Thyroid gland (tissue), 4 donors: ENCODE measurements around the gene TBL1XR1.

Source experiments
- POLR2A ChIP-seq, 2 donors: fragments of 450-650 bp; IDR thresholded peaks; one replicate each; pipeline ENCODE4 v1.6.1; 2017; ENCODE audit warnings: antibody characterized with exemption in 2 of 2, mild to moderate bottlenecking in 2 of 2, moderate library complexity in 1 of 2
- TF ChIP-seq, protein P1 (sequence below), 6 experiments: fragments of 200-600 bp in 3 of 6; fragments of 450-650 bp in 3 of 6; sonication (generic) in 3 of 6; IDR thresholded peaks; one replicate each; pipeline ENCODE4 v1.5.1; 2016 to 2019; ENCODE audit warnings: antibody characterized with exemption in 6 of 6, mild to moderate bottlenecking in 2 of 6, inconsistent platforms in 1 of 6, moderate library complexity in 1 of 6

- TF ChIP-seq, protein P1, sequence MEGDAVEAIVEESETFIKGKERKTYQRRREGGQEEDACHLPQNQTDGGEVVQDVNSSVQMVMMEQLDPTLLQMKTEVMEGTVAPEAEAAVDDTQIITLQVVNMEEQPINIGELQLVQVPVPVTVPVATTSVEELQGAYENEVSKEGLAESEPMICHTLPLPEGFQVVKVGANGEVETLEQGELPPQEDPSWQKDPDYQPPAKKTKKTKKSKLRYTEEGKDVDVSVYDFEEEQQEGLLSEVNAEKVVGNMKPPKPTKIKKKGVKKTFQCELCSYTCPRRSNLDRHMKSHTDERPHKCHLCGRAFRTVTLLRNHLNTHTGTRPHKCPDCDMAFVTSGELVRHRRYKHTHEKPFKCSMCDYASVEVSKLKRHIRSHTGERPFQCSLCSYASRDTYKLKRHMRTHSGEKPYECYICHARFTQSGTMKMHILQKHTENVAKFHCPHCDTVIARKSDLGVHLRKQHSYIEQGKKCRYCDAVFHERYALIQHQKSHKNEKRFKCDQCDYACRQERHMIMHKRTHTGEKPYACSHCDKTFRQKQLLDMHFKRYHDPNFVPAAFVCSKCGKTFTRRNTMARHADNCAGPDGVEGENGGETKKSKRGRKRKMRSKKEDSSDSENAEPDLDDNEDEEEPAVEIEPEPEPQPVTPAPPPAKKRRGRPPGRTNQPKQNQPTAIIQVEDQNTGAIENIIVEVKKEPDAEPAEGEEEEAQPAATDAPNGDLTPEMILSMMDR (IDR thresholded peaks at IDR 0.05) = no peak
- no peak for TF ChIP-seq POLR2A (IDR thresholded peaks at IDR 0.05)
Measured at GRCh38 chr3:177045767-177046166, 151.5 kb downstream of the TBL1XR1 start.
